H1 (cell line): Measurements from ENCODE around the gene GLB1L3. TPM values are rescaled to one million over a fixed set of nuclear protein-coding genes. Genes with fewer than 3 reads are reported as not detected.

Experiments used
- CTCF ChIA-PET: fragments of 300-600 bp; sonication (Branson Sonifier 250); formaldehyde crosslinking; loops from one replicate; lab custom pipeline; 2021; ENCODE audit not compliant: partially characterized antibody; lab: Charles Lee
- POLR2A ChIA-PET: fragments of 300-600 bp; sonication (Branson Sonifier 250); formaldehyde crosslinking; loops from one replicate; lab custom pipeline; 2021; ENCODE audit warnings: inconsistent platforms; ENCODE audit not compliant: partially characterized antibody; lab: Charles Lee
- DNase-seq, 2 experiments: peaks; one replicate each; pipeline versions ENCODE4 v3.0.0 to v3.0.0-alpha.2; 2010 to 2022; ENCODE audit warnings: low spot score in 2 of 2, low read depth in 1 of 2, mixed read lengths in 1 of 2
- FAIRE-seq: peaks from 2 replicates; lab custom pipeline; 2011; peaks lifted over from hg19 to GRCh38; lab: Jason Lieb, UNC
- H2AFZ ChIP-seq: 2 replicates; pipeline ENCODE4 v1.8.1; 2012; ENCODE audit warnings: low read length, inconsistent platforms
- H2AK5ac ChIP-seq: 2 replicates; pipeline ENCODE4 v1.6.1; 2013; ENCODE audit warnings: low read depth, low read length
- H2BK120ac ChIP-seq: replicated peaks from 2 replicates; pipeline ENCODE3; 2013; ENCODE audit warnings: low read depth, low read length, inconsistent platforms
- H2BK12ac ChIP-seq: 2 replicates; pipeline ENCODE4 v1.6.1; 2013; ENCODE audit warnings: low read depth, low read length
- H2BK15ac ChIP-seq: 2 replicates; pipeline ENCODE4 v1.6.1; 2013; ENCODE audit warnings: low read length
- H2BK20ac ChIP-seq: 2 replicates; pipeline ENCODE4 v1.6.1; 2013; ENCODE audit warnings: low read length
- H2BK5ac ChIP-seq: 2 replicates; pipeline ENCODE4 v1.6.1; 2013; ENCODE audit warnings: low read depth, low read length
- H3K14ac ChIP-seq: 2 replicates; pipeline ENCODE4 v1.6.1; 2013; ENCODE audit warnings: inconsistent platforms; ENCODE audit not compliant: insufficient read length
- H3K18ac ChIP-seq: 2 replicates; pipeline ENCODE4 v1.6.1; 2013; ENCODE audit warnings: low read length; ENCODE audit errors: extremely low read depth
- H3K23ac ChIP-seq: 2 replicates; pipeline ENCODE4 v1.6.1; 2013; ENCODE audit warnings: inconsistent platforms; ENCODE audit not compliant: insufficient read length
- H3K23me2 ChIP-seq: 2 replicates; pipeline ENCODE4 v1.6.1; 2013; ENCODE audit warnings: low read depth, low read length
- H3K27ac ChIP-seq: 2 replicates; pipeline ENCODE4 v1.6.1; 2011; ENCODE audit warnings: low read depth, low read length, inconsistent platforms
- H3K27me3 ChIP-seq, 4 experiments: replicated peaks in 1 of 4; 1 replicate in 1 of 4; 2 replicates in 3 of 4; pipeline versions ENCODE4 v1.6.1 to v1.8.1; 2011 to 2013; ENCODE audit warnings: low read length in 3 of 4, mild to moderate bottlenecking in 3 of 4, inconsistent platforms in 2 of 4, mixed read lengths in 2 of 4, moderate library complexity in 1 of 4; ENCODE audit not compliant: control insufficient read depth in 3 of 4, insufficient read depth in 3 of 4; ENCODE audit errors: extremely low read depth in 1 of 4
- H3K36me3 ChIP-seq, 4 experiments: 2 replicates each; pipeline versions ENCODE4 v1.6.1 to v1.8.1; 2011 to 2013; ENCODE audit warnings: mild to moderate bottlenecking in 4 of 4, low read length in 3 of 4, moderate library complexity in 2 of 4, control low read depth in 1 of 4, inconsistent platforms in 1 of 4; ENCODE audit not compliant: insufficient read depth in 4 of 4, control insufficient read depth in 2 of 4
- H3K4ac ChIP-seq: replicated peaks from 2 replicates; pipeline ENCODE3; 2013; ENCODE audit warnings: low read length, low read depth, mixed read lengths, inconsistent platforms; ENCODE audit not compliant: insufficient read length
- H3K4me1 ChIP-seq, 4 experiments: replicated peaks in 1 of 4; 1 replicate in 1 of 4; 2 replicates in 3 of 4; pipeline versions ENCODE4 v1.6.1 to v1.8.1; 2011 to 2013; ENCODE audit warnings: low read length in 3 of 4, inconsistent platforms in 2 of 4, mixed read lengths in 1 of 4; ENCODE audit not compliant: insufficient read depth in 4 of 4, control insufficient read depth in 3 of 4
- H3K4me2 ChIP-seq, 2 experiments: 2 replicates each; pipeline versions ENCODE4 v1.6.1 to v1.8.1; 2011 to 2013; ENCODE audit warnings: low read depth in 2 of 2, low read length in 2 of 2, control low read depth in 1 of 2, inconsistent platforms in 1 of 2, mild to moderate bottlenecking in 1 of 2; ENCODE audit not compliant: insufficient read depth in 1 of 2
- H3K4me3 ChIP-seq, 4 experiments: fragments of 200-600, 300-600 bp in 1 of 4; sonication (generic), shearing (Covaris generic), sonication (Bioruptor Twin) in 1 of 4; 2 replicates each; pipeline versions ENCODE4 v1.5.1 to v1.8.1; 2011 to 2016; ENCODE audit warnings: low read length in 4 of 4, low read depth in 3 of 4, control low read depth in 2 of 4, inconsistent platforms in 2 of 4, mild to moderate bottlenecking in 2 of 4, mixed read lengths in 1 of 4, moderate library complexity in 1 of 4; ENCODE audit not compliant: insufficient read depth in 2 of 4; ENCODE audit errors: extremely low read depth in 1 of 4
- H3K56ac ChIP-seq: replicated peaks from 2 replicates; pipeline ENCODE3; 2013; ENCODE audit warnings: low read depth, mild to moderate bottlenecking, mixed read lengths, low read length, inconsistent platforms; ENCODE audit not compliant: insufficient read length
- H3K79me1 ChIP-seq: 2 replicates; pipeline ENCODE4 v1.6.1; 2013; ENCODE audit warnings: low read depth, low read length, control low read depth
- H3K79me2 ChIP-seq, 2 experiments: 2 replicates each; pipeline versions ENCODE4 v1.6.1 to v1.8.1; 2012 to 2013; ENCODE audit warnings: low read length in 2 of 2, mild to moderate bottlenecking in 2 of 2, inconsistent platforms in 1 of 2; ENCODE audit not compliant: insufficient read depth in 2 of 2, control insufficient read depth in 1 of 2
- H3K9ac ChIP-seq, 4 experiments: replicated peaks in 1 of 4; 1 replicate in 1 of 4; 2 replicates in 3 of 4; pipeline versions ENCODE4 v1.6.1 to v1.8.1; 2011 to 2013; ENCODE audit warnings: low read depth in 3 of 4, low read length in 3 of 4, control low read depth in 2 of 4, mild to moderate bottlenecking in 2 of 4, moderate library complexity in 2 of 4, inconsistent platforms in 1 of 4; ENCODE audit errors: extremely low read depth in 1 of 4
- H3K9me3 ChIP-seq, 2 experiments: 2 replicates each; pipeline versions ENCODE4 v1.6.1 to v1.8.1; 2012 to 2013; ENCODE audit warnings: mild to moderate bottlenecking in 2 of 2, moderate library complexity in 2 of 2, control low read depth in 1 of 2, inconsistent platforms in 1 of 2, low read depth in 1 of 2, low read length in 1 of 2, mixed read lengths in 1 of 2; ENCODE audit not compliant: insufficient read depth in 2 of 2
- H4K20me1 ChIP-seq, 2 experiments: replicated peaks in 1 of 2; 2 replicates each; pipeline versions ENCODE3 to v1.8.1; 2011 to 2013; ENCODE audit warnings: inconsistent platforms in 2 of 2, low read length in 2 of 2, mild to moderate bottlenecking in 1 of 2; ENCODE audit not compliant: insufficient read depth in 2 of 2, control insufficient read depth in 1 of 2
- H4K5ac ChIP-seq: 2 replicates; pipeline ENCODE4 v1.6.1; 2013; ENCODE audit warnings: low read length, low read depth, mixed read lengths, inconsistent platforms; ENCODE audit not compliant: insufficient read length
- H4K8ac ChIP-seq: 2 replicates; pipeline ENCODE4 v1.8.0; 2013; ENCODE audit warnings: mild to moderate bottlenecking, moderate library complexity, low read length, inconsistent platforms; ENCODE audit not compliant: insufficient read depth; ENCODE audit errors: extremely low read depth
- H4K91ac ChIP-seq: replicated peaks from 2 replicates; pipeline ENCODE3; 2013; ENCODE audit warnings: low read length, mixed read lengths, inconsistent platforms; ENCODE audit not compliant: insufficient read length
- SP1 ChIP-seq: IDR thresholded peaks from 2 replicates; pipeline ENCODE4 v1.6.1; 2011; ENCODE audit warnings: low read depth, low read length
- SP2 ChIP-seq: IDR thresholded peaks from 2 replicates; pipeline ENCODE4 v1.6.1; 2012; ENCODE audit warnings: mild to moderate bottlenecking, low read length, inconsistent platforms
- SP4 ChIP-seq: IDR thresholded peaks from 2 replicates; pipeline ENCODE4 v1.6.1; 2012; ENCODE audit warnings: low read length, inconsistent platforms
- WGBS, 2 experiments: shearing (Covaris generic) in 1 of 2; methylation state at CpG; one replicate each; pipeline versions ENCODE4 v1.1.6 to v1.1.7; 2013 to 2015; ENCODE audit warnings: low lambda C conversion rate in 2 of 2, mixed read lengths in 2 of 2, inconsistent platforms in 1 of 2, low coverage in 1 of 2, missing lambda C conversion rate in 1 of 2; ENCODE audit not compliant: insufficient replicate concordance in 2 of 2, insufficient coverage in 1 of 2, insufficient read length in 1 of 2; ENCODE audit errors: extremely low coverage in 1 of 2, missing lambda C conversion rate in 1 of 2; 5-methylcytosine and 5-hydroxymethylcytosine counted together
- polyA plus RNA-seq, 7 experiments: library from polyadenylated mRNA; depleted of rRNA in 3 of 7; stranded (reverse) in 5 of 7; unstranded in 2 of 7; fragments of >200 nt in 5 of 7; fragments of 200-250 nt in 2 of 7; gene quantifications; 1 replicate in 5 of 7; 2 replicates in 1 of 7; 4 replicates in 1 of 7; pipeline versions ENCODE4 v1.2.1 to v1.2.3, GENCODE V29; 2011 to 2013; ENCODE audit warnings: missing spikeins in 2 of 7, mixed read lengths in 2 of 7
- total RNA-seq: library from RNA; stranded (reverse); fragmentation: NEBNext Ultra II Directional; extraction: Animal tissue kit (Norgen Biotek cat#: 25700); gene quantifications from 2 replicates; pipeline ENCODE4 v1.2.1, GENCODE V29; 2021

Gene GLB1L3
- total and polyA plus RNA-seq, 2 of the 8 experiments (the other 6 are each of a cell fraction or from before 2014, with no cell fraction given) = 14.9 to 33.2 TPM

GRCh38 chr11:134283461-134284230 lies 7.5 kb downstream of the GLB1L3 start:
- H3K4me1 ChIP-seq = peaks cover 0 to 3% (median 0%) of the 10 kb centered on the region in 4 experiments; a peak in 1 of 7 replicates
- H3K56ac ChIP-seq = no peak overlapping the region
- H3K4ac ChIP-seq = no peak overlapping the region
- no peak overlapping the region for H2BK5ac ChIP-seq
- peaks cover 0 to 5% of the 10 kb centered on the region in 2 experiments; a peak in 1 of 4 replicates for H3K79me2 ChIP-seq
- CTCF ChIA-PET = interaction anchor here (0.7 to 1.9 kb wide), 4 partner anchors 10 to 27 kb away, joined by 3 to 5 read pairs (median 5); no protein-coding TSS in a partner anchor
- H3K27me3 ChIP-seq = no peaks in the 10 kb centered on the region
- DNase-seq (no peak), FAIRE-seq (no peak)
- no peaks in the 10 kb centered on the region for H3K23me2 ChIP-seq
- no peak overlapping the region for H4K5ac ChIP-seq
- H3K23ac ChIP-seq = no peak overlapping the region
- H3K4me2 ChIP-seq = no peak overlapping the region
- no peak overlapping the region for H3K14ac ChIP-seq
- no peaks in the 10 kb centered on the region for H3K79me1 ChIP-seq
- no peak overlapping the region for H3K4me3 ChIP-seq
- H2AK5ac ChIP-seq = no peak overlapping the region
- H2BK15ac ChIP-seq = no peak overlapping the region
- H3K18ac ChIP-seq = no peak overlapping the region
- H2BK20ac ChIP-seq = no peak overlapping the region
- 95% methylated on average over 16 of the region's 16 CpGs; no CpG with 5 or more reads in 1 of the 2 experiments for WGBS, 2 experiments
- POLR2A ChIA-PET = interaction anchor here (1.4 kb wide), 1 partner anchor 15 kb away, joined by 3 read pairs; no protein-coding TSS in a partner anchor
- H4K8ac ChIP-seq = no peak overlapping the region
- no peak overlapping the region for H3K27ac ChIP-seq
- H4K91ac ChIP-seq = no peak overlapping the region
- peaks cover 0 to 17% (median 9%) of the 10 kb centered on the region in 4 experiments; a peak in 6 of 8 replicates for H3K36me3 ChIP-seq
- H2BK12ac ChIP-seq = no peak overlapping the region
- no peak overlapping the region for H2AFZ ChIP-seq
- no peaks in the 10 kb centered on the region for H4K20me1 ChIP-seq
- no peak overlapping the region for H3K9ac ChIP-seq
- H3K9me3 ChIP-seq = no peaks in the 10 kb centered on the region
- no peak overlapping the region for H2BK120ac ChIP-seq
- no peak for TF ChIP-seq SP4
- no peak for TF ChIP-seq SP2
- no peak for TF ChIP-seq SP1
